ENCODE measurements around the gene ZNF408. TPM values are rescaled to one million over a fixed set of nuclear protein-coding genes. Genes with fewer than 3 reads are reported as not detected.

ZNF408 gene
- total RNA-seq, 4 donors from 2014 or later = 4.3 to 12.2 (median 7.9) TPM

DNA sequence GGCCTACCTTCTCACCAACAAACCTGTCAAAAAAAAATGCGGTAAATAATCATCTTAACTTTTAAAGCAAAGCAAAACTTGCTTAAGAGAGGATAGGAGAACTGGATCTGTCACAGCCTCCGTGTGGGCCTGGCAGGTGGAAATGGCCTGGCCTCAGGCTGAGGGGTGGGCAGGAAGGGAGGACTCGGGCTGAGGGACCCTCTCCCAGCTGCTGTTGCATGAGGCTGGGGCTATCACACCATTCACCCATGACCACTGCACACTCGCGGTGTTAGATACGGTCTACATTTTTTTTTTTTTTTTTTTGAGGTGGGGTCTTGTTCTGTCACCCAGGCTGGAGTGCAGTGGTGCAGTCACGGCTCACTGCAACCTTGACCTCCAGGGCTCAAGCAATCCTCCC lies 24.9 kb upstream of the ZNF408 start:
- no peak for TF ChIP-seq CTCF (IDR thresholded peaks at IDR 0.05)
- DNase-seq (ENCODE audit: low spot score) (no peak), ATAC-seq (ENCODE audit: low FRiP score) (no peak)

- DNase-seq (ENCODE audit: low spot score) = no peak
- ATAC-seq (ENCODE audit: low FRiP score) = no peak
- TF ChIP-seq CTCF (IDR thresholded peaks at IDR 0.05) = no peak
Observed at GRCh38 chr11:46676436-46677158, 24.2 kb upstream of the ZNF408 start.

- no peak for TF ChIP-seq CTCF (IDR thresholded peaks at IDR 0.05)
- ATAC-seq (ENCODE audit: low FRiP score) = no peak
Observed at GRCh38 chr11:46677169-46677568, 23.7 kb upstream of the ZNF408 start.

DNA sequence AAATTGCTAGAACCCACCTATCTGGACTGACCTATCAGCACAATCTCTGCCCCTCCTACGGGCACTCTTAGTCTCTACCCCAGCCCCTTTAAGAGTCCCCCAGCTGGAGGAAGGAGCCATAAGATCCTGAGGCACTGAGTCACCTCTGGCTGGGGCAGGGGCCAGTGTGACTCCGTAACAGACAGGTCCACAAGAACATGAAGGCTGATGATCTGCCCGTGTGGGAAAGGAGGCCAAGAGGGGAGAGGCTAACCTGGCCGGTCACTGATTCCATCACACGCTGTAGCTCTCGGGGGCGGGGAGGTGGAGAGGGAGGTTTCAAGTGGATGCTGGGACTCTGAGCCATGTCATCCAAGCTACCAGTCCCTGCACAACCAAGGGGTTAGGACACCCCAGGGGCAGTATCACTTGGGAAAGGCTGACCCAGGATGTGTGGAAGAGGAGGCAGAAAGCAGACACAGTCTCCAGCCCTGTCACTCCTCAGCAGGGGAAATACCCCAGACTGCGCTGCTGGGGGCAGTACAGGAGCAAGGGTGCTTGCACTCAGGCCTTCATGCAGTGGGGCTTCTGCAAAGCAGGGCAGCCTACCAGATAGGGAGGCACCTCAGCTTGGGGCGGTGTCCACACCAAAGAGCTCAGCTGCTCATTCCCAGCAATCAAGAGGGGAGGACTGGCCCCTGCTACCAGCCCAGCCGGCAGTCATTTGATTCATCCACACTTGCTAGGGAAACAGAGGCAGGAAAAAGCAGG lies 22.7 kb upstream of the ZNF408 start:
- DNase-seq (ENCODE audit: low spot score) (no peak), ATAC-seq (ENCODE audit: low FRiP score) (no peak)
- no peak for TF ChIP-seq CTCF (IDR thresholded peaks at IDR 0.05)

More at GRCh38 chr11:46677169-46677568, 23.7 kb upstream of the ZNF408 start:
- no peak for DNase-seq (ENCODE audit: low spot score)

- TF ChIP-seq CTCF (IDR thresholded peaks at IDR 0.05) = no peak
- no peak for DNase-seq (ENCODE audit: low spot score)
- no peak for ATAC-seq (ENCODE audit: low FRiP score)
Observed at GRCh38 chr11:46678741-46679130, 22.1 kb upstream of the ZNF408 start.

DNA sequence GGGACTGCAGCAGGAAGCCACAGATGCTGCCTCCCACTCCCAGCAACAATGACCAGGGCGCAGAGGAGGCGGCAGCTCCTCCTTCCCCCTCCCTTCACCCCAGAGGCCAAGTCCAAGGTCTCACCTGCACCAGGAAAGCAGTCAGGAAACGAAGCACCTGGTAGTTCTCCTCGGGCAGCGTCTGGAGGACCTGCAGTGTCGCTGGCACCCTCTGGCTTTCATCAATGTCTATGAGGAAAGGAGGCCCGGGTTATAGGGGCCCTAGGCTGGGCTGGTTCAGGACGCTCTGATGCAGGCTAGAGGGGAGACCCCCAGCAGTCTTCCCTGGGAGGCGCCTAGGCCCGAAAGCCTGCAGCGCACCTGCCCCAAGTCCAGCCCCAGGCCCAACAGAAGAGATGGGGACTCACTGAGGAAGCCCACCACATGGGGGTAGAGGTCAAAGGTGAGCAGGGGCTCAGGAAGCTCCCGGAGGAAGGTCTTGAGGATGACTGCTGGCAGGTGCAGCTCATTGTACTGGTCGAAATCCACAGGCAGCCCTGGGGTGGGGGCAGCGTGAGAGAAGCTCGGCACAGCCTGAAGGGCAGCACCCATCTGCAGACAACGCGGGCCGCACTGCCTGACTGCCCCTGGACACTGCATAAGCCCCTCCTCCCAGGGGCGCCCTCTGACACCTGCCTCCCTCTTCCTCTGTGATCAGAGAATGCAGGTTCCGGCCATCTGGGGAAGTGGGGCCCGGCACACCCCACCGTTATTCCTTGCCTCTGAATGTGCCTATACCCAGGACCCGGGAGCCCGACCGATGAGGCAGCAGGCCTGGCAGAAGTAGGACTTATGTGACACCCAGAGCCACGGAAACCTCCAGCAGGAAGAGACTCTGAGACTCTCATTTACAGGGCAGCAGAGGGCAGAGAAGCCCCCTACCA lies 21.3 kb upstream of the ZNF408 start:
- no peak for ATAC-seq (ENCODE audit: low FRiP score)
- DNase-seq (ENCODE audit: low spot score) = no peak
- TF ChIP-seq CTCF (IDR thresholded peaks at IDR 0.05) = no peak

Data from omental fat pad (tissue), 4 donors.